ENCODE measurements around the gene GOLPH3. TPM values are rescaled to one million over a fixed set of nuclear protein-coding genes. Genes with fewer than 3 reads are reported as not detected.
A peak's percentile ranks its signal among the peaks of the same experiment; 100 is the strongest.
"Not testable (repeated sequence)": the region's sequence is repeated elsewhere in the genome, so short reads cannot be mapped to it uniquely, and the experiment has no call there.

GOLPH3 gene
- polyA plus RNA-seq, 1 donor (not counting 4 experiments of a cell fraction or from before 2014, with no cell fraction given): 42.0 TPM

DNA sequence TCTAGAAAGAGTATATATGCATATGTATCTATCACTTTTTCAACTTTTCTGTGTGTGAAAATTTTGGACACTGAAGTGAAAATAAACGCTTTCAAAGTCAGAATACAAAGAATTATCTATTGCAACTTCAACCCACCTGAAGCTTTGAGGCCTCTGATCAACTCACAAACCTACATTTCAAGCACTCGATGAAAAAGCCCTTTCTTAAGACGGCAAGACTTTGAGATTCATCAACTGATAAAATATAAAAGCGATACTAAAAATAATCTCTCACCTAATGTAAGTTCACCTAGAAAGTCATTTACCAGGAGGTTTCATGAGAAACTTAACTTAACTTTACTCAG, 1.2 kb downstream of the GOLPH3 start:
- Histone ChIP-seq H2AFZ (ENCODE audit: control insufficient read depth, low read length) (no peak overlapping the region), H3K9ac (ENCODE audit: control insufficient read depth, extremely low read depth, insufficient read depth, low read length) (peak overlapping the region; percentile 94), H3K27me3 (ENCODE audit: control insufficient read depth, extremely low read depth, insufficient read depth, low read length) (no peaks in the 10 kb centered on the region), H3K27ac (ENCODE audit: control insufficient read depth, insufficient read depth, low read length) (peak overlapping the region; percentile 78), H3K4me2 (ENCODE audit: control insufficient read depth, extremely low read depth, insufficient read depth, low read depth, low read length) (peak overlapping the region; percentile 82), H4K20me1 (ENCODE audit: control insufficient read depth, extremely low read depth, insufficient read depth, low read length) (peaks cover 3% of the 10 kb centered on the region), H3K4me3 (ENCODE audit: control insufficient read depth in 2 of 3, extremely low read depth in 1 of 3, insufficient read depth in 2 of 3, low read depth in 1 of 3, low read length in 3 of 3) (peak overlapping the region; percentile 75 to 97 (median 95)), H3K9me3 (ENCODE audit: control insufficient read depth, low read depth, low read length) (no peaks in the 10 kb centered on the region), H3K79me2 (ENCODE audit: control insufficient read depth, insufficient read depth, low read length) (peaks cover 63% of the 10 kb centered on the region), H3K36me3 (ENCODE audit: control insufficient read depth in 2 of 2, extremely low read depth in 1 of 2, insufficient read depth in 2 of 2, low read length in 2 of 2) (peaks cover 4 to 16% of the 10 kb centered on the region in 2 experiments), H3K4me1 (ENCODE audit: control insufficient read depth, extremely low read depth, insufficient read depth, low read length) (peaks cover 7% of the 10 kb centered on the region), H3K9me1 (ENCODE audit: control insufficient read depth, extremely low read depth, insufficient read depth, low read length) (no peaks in the 10 kb centered on the region)
- FAIRE-seq (no peak), DNase-seq (ENCODE audit: low read depth, low spot score) (no peak)
- TF ChIP-seq, protein P1, sequence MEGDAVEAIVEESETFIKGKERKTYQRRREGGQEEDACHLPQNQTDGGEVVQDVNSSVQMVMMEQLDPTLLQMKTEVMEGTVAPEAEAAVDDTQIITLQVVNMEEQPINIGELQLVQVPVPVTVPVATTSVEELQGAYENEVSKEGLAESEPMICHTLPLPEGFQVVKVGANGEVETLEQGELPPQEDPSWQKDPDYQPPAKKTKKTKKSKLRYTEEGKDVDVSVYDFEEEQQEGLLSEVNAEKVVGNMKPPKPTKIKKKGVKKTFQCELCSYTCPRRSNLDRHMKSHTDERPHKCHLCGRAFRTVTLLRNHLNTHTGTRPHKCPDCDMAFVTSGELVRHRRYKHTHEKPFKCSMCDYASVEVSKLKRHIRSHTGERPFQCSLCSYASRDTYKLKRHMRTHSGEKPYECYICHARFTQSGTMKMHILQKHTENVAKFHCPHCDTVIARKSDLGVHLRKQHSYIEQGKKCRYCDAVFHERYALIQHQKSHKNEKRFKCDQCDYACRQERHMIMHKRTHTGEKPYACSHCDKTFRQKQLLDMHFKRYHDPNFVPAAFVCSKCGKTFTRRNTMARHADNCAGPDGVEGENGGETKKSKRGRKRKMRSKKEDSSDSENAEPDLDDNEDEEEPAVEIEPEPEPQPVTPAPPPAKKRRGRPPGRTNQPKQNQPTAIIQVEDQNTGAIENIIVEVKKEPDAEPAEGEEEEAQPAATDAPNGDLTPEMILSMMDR (optimal IDR thresholded peaks at IDR 0.05 in 1 of 3, IDR thresholded peaks at IDR 0.05 in 1 of 3, conservative IDR thresholded peaks at IDR 0.05 in 1 of 3; ENCODE audit: extremely low read depth in 1 of 3, insufficient read depth in 2 of 3, low read length in 3 of 3): no peak
- TF ChIP-seq EZH2 (IDR thresholded peaks at IDR 0.05; ENCODE audit: low read length): no peak
- dilution Hi-C loops (cut with MboI; ENCODE audit: extremely low pct_ligation_motif_present, low sequenced_read_pairs): no loop called here

DNA sequence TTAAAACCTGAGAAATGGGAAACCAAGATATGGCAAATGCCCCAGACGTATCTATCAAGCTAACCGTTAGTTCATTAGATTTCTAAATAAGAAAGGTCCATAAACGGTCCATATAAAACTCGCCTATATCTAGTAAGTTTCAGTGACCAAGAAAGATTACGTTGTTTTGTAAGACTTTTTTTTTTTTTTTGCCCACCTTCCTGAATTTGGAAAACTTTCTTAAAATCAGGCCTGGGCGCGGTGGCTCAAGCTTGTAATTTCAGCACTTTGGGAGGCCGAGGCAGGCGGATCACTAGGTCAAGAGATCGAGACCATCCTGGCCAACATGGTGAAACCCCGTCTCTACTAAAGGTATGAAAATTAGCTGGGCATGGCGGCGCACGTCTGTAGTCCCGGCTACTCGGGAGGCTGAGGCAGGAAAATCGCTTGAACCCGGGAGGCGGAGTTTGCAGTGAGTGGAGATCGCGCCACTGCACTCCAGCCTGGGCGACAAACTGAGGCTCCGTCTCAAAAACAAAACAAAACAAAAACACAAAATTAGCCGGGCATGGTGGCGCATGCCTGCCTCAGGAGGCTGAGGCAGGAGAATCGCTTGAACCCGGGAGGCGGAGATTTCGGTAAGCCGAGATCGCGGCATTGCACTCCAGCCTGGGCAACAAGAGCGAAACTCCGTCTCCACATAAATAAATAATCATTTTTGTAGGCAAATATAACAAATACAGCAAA, 1.8 kb downstream of the GOLPH3 start:
- not testable (repeated sequence) for H3K9me1 ChIP-seq (ENCODE audit: control insufficient read depth, extremely low read depth, insufficient read depth, low read length); FAIRE-seq

More for the DNA sequence above, 1.8 kb downstream of the GOLPH3 start:
- H3K27me3 ChIP-seq (ENCODE audit: control insufficient read depth, extremely low read depth, insufficient read depth, low read length); DNase-seq (ENCODE audit: low read depth, low spot score); H3K9me3 ChIP-seq (ENCODE audit: control insufficient read depth, low read depth, low read length); dilution Hi-C loops (cut with MboI; ENCODE audit: extremely low pct_ligation_motif_present, low sequenced_read_pairs); H4K20me1 ChIP-seq (ENCODE audit: control insufficient read depth, extremely low read depth, insufficient read depth, low read length); H3K4me1 ChIP-seq (ENCODE audit: control insufficient read depth, extremely low read depth, insufficient read depth, low read length); H2AFZ ChIP-seq (ENCODE audit: control insufficient read depth, low read length): not testable (repeated sequence)
- Histone ChIP-seq H3K27ac (ENCODE audit: control insufficient read depth, insufficient read depth, low read length) (peak overlapping the region; percentile 78), H3K36me3 (ENCODE audit: control insufficient read depth in 2 of 2, extremely low read depth in 1 of 2, insufficient read depth in 2 of 2, low read length in 2 of 2) (peaks cover 4 to 19% of the 10 kb centered on the region in 2 experiments), H3K4me3 (ENCODE audit: control insufficient read depth in 2 of 3, extremely low read depth in 1 of 3, insufficient read depth in 2 of 3, low read depth in 1 of 3, low read length in 3 of 3) (peak overlapping the region; percentile 75 to 97 (median 95)), H3K4me2 (ENCODE audit: control insufficient read depth, extremely low read depth, insufficient read depth, low read depth, low read length) (peak overlapping the region; percentile 82), H3K79me2 (ENCODE audit: control insufficient read depth, insufficient read depth, low read length) (peaks cover 69% of the 10 kb centered on the region), H3K9ac (ENCODE audit: control insufficient read depth, extremely low read depth, insufficient read depth, low read length) (peak overlapping the region; percentile 94)
